HG03108 (cell line): ENCODE results near the gene PRDM12.

Source experiments
- ATAC-seq: cut with Tn5 transposase; IDR thresholded peaks from one replicate; pipeline ENCODE4 v1.9.1; 2021; ENCODE audit warnings: moderate library complexity; ENCODE audit not compliant: unreplicated experiment

Gene PRDM12

GRCh38 chr9:130635721-130636647 is 28.4 kb upstream of the PRDM12 start:
- no peak for ATAC-seq

- no peak for ATAC-seq
Measured at GRCh38 chr9:130636648-130637020, 27.8 kb upstream of the PRDM12 start.

DNA sequence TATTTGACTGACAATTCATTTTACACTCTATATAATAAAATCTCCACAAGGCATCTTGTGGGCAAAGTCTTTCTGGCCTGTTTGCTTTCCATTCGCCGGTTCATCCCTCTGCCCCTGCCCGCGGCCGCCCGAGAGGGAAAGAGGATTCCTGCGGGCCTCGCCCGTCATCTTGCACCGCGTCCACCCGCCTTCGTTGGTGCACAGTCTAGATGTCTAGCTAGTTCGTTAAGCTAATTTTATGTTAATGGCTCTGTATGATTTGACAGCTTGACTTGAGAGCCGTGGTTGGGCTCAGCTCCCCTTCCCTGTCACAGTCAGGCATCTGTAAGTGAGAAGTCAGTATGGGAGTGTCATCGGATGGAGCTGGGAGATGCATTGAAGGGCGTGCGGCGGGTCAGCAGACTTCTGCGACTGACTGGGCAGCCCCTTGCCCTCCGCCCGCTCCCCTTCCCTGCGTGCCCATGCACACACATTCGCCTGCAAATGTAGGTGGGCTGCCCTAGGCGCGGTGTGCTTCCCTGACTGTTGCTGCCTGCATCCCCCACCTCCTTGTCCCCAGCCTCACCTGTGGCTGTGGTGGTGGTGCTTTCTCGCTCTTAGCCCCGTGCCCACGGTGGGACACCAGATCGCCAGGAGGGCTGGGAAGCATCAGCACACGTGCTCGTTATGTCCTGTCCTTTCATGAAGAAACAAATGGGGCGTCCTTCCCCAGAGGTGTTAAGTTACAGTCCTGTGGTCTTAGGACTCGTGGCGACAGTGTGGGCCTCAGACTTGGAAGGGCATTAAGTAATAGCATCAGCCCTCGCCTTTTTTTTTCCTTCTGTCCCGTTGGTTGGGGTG is 25.9 kb upstream of the PRDM12 start:
- no peak for ATAC-seq

- ATAC-seq: no peak
Measured at GRCh38 chr9:130639124-130639765, 25.1 kb upstream of the PRDM12 start.

- ATAC-seq: no peak
Measured at GRCh38 chr9:130639866-130640555, 24.4 kb upstream of the PRDM12 start.

DNA sequence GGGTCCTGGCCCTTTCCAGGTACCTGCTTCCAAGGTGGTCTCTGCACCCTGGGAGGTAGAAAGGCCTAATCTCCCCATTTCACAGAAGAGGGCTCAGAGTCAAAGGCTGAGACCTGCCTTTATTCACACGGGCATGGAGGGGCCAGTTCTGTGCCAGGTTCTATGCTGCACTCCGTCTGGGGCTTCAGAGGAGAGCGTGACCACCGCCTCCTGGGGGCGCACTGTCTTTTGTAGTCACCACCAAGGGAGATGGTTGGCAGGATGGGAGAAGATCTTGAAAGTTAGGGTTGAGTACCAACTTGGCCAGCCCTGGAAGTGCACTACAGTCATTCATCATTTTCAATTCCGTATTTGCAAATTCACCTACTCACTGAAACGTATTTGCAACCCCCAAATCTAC is 23.7 kb upstream of the PRDM12 start:
- ATAC-seq: no peak

GRCh38 chr9:130642926-130643325 is 21.5 kb upstream of the PRDM12 start:
- ATAC-seq: no peak

GRCh38 chr9:130651221-130651620 is 13.2 kb upstream of the PRDM12 start:
- no peak for ATAC-seq

GRCh38 chr9:130651752-130652151 is 12.6 kb upstream of the PRDM12 start:
- ATAC-seq: no peak

GRCh38 chr9:130654879-130655278 is 9.5 kb upstream of the PRDM12 start:
- ATAC-seq: no peak

DNA sequence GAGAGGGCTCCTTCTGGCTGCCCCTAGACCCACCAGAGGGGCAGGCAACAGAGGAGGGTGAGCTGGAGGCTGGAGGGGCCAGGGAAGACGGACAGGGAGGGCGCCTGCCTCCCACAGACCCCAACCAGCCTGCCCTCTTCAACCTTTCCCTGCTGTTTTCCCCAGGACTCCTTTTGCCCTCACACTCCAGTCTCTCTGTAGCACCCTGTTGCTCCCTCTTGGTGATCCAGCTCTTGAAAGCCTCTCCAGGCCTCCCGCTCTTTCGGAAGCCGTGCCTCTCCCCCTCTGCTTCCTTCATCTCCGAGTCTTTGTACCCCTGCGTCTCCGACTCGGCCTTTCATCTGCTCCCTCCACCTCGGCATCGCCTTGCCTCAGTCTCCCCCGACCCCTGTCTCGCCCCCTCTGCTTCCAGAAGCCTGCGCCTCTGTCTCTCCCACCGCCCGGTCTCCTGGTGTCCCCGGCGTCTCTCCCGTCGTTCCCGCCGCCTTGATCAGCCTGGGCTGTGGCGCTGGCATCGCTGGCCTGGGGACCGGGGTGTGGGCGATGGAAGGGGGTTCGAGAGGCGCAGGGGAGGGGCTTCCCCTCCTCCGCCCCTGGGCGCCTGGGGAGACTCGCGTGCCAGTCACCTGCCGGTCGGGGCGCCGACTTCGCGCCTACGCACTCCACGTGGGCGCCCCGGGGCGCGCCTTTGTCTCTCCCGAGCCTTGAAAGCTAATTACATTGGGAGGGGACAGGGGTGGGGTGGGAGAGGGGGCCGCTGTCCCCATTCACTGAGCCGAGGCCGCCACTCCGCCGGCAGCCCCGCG is 5.3 kb upstream of the PRDM12 start:
- no peak for ATAC-seq

DNA sequence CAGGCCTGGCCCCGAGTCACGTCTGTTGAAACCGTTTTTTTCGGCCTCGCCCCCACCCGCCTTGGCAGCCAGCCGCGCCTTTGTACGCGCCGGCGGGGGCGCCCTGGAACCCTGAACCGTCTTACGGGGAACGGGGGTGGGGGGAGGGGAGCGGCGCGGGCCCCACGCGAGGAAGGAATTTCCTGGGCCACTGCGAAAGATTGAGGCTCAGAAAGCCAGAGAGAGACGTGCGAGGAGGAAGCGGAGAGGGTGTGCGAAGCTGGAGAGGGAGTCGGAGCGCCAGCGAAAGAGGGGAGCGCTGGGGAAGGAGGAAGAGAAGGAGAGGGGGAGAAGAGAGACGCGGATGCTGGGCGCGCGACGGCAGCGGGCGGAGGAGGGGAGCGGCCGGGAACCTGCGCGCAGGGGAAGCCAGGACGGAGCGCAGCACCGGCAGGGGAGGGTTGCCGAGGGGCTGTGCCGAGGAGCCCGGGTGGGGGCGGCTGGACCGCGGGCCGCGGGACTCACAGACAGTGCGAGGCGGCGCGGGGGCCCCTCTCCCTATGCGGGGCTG is 4.6 kb upstream of the PRDM12 start:
- no peak for ATAC-seq

DNA sequence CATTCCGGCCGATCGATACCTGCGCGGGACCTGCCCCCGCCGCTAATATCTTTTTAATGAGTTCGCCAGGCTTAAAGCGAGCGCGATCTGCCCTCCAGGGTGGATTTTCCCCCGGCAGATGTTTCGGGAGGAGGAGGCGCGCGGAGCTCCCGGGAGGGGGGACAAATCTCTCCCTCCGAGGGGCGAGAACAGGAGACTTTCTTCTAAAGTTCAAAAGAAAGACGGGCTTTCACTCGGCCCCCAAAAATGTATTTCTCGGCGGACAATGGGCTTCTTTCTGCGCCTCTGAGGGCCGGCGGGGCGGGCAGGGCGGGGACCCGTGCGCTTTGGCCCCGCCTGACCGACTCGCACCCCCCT is 4.1 kb upstream of the PRDM12 start:
- no peak for ATAC-seq

DNA sequence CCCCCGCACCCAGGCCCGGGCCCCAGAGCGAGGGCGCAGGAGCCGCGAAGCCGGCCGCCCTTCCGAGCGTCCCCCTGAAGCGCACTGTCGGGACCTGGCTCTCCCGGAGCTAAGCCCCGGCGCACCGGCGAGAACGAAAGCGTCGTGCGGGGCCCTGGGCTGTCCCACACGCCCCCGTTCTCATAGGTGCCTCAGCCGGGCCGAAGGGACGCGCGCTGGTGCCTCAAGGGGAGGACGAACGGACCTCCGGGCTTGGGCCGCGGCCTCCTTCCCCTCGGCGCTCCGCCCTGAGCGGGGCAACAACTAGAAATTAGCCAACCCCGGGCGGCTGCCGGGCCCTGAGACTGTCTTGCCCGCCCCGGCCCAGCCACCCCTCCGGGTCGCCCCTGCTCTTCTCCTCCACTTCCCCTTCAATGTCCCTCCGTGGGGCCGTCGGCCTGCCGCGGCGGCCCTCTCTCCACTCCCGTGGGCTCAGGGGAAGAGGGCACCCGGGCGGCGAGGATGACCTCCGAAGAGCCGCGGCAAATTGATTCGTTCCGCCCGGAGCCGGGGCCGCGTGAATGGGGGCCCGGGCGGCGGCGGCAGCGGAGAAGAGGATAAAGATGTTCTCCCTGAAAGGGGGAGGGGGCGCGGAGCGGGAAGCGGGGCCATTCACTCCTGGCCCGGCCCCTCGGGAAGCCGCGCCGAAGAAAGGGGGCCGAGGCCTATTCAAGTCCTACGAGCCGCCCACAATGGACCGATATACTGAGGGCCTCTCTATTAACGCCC is 3.5 kb upstream of the PRDM12 start:
- ATAC-seq: no peak

- ATAC-seq: no peak
Measured at GRCh38 chr9:130661451-130662098, 2.8 kb upstream of the PRDM12 start.

GRCh38 chr9:130662099-130662969 is 2.1 kb upstream of the PRDM12 start:
- no peak for ATAC-seq

- ATAC-seq: no peak
Measured at GRCh38 chr9:130662970-130663257, 1.5 kb upstream of the PRDM12 start.
